Fibroblast of skin of left biceps (primary cell): ENCODE results near the gene ARRDC3.

Experiments used
- DNase-seq, 2 experiments: peaks; one replicate each; pipeline ENCODE4 v3.0.0-alpha.2; 2013; ENCODE audit warnings: low read depth in 2 of 2

ARRDC3 gene

DNA sequence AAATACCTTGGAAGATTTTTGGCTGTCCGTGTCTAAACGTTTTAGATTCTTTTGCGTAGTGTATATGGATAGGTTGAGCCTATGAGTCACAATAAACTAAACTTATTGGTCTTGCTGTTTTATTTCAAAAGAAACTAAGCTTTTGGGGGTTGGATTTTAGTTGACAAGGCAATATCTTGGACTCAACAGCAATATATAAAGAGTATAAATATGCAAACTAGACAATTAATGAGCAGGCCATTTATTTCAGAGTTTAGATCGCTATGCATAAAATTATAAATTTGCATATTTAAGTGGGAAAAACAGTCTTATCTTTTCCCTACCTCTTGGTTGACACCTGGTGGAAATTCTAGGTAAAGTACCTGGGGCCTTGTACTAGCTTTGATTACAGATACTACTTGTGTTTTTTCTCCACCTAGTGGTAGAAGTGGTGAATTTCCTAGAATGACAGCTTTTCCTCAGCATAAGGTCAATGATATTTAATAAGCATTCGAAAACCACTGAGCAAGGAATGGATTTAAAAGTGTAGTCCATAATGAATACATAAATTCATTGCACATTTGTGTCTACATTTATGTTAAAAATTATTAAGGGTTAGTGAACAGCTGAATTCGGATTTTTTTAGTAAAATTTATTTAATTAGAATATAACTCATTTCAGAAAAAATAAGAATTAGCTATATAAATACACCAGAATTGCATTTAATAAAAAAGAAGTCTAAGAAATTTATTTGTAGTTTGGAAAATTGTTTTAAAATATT, 1.7 kb upstream of the ARRDC3 start:
- DNase-seq: peak; percentile 73 to 78

DNA sequence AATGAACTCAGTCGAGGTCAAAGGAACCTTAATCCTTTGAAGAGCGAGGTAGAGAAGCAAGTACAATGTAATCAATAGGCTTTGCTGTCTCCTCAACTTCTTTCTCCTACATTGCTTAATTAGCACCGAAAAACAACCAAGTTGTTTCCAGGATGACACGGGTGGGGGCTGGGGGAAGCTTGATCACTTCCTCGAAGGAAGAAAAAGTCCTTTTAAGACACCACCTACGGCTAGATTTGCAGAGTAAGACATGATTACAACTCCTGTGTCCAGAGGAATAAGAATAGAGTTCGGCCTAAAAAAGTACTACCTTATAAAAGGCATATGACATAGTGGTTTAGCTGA, 811 bp upstream of the ARRDC3 start:
- no peak for DNase-seq

DNA sequence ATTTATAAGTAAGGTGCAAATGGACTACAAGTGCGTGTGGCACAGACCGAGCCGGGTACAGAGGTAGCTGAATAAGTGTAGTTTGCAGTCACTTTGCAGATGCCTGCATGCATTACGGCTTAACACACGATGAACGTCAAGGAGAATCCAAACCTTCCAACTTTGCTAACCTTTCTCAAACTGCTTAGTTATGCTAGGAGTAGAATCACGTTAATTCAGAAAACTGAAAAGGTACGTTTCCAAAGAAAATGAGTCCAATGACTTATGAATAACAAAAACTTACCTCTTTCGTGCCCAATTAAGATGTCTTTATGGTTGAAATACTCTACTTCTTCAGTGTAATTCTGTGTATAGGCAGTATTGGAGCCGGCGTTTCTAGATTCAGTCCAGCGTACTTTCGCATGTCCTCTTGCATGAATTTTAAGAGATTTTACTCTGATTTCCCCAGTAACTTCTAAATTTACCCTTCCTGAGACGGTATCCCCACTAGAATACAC, 539 bp downstream of the ARRDC3 start:
- DNase-seq: no peak

DNA sequence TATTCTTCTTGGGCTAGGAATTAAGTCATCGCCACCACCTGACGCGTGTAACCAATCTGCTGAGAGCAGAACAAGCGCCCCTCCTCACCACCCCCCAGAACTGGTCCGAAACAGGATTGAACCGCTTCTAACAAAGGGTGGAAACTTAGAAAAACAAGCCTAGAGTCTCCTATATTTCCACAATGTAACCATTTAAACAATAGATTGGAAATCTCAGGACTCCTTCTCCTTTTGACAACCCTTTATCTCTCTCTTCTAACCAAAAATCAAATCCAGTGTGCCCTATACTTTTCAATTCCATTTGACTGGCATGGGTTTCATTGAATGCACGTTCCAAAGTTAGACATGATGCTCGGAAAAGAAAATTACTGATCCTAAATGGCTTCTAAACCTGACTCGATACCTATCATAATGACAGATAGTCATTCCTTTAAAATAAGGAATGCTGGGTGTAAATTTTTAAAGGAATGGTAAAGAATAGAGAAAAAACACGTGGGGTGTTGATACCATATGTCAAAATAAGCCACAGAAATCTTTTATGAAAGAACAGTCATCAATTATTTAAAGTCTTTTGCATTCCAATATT, 1.2 kb downstream of the ARRDC3 start:
- DNase-seq: peak in 1 of 2 experiments; percentile 48

DNA sequence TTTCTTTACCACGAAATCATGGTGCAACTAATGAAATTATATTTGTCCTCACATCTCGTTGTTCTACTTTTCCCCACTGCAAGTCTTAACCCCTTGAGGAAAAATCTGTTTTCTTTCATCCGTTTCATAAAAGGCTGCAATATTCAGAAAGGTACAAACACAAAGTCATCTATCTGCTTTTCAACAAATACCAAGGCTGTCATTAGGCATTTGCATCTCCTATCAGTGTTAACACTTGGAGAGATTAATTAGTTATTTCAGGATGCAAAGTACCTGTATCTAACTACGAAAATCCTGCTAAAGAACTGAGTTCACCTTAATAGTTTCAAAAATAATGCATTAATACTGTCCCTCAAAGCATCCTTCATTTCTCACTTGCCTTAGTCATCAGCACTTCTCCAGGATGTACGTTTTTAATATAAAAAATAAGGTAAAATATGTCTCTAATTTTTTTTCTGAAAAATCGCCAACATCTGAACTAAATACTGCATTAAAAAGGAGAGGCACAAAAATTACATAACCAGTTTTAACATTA, 1.8 kb downstream of the ARRDC3 start:
- DNase-seq: no peak

DNA sequence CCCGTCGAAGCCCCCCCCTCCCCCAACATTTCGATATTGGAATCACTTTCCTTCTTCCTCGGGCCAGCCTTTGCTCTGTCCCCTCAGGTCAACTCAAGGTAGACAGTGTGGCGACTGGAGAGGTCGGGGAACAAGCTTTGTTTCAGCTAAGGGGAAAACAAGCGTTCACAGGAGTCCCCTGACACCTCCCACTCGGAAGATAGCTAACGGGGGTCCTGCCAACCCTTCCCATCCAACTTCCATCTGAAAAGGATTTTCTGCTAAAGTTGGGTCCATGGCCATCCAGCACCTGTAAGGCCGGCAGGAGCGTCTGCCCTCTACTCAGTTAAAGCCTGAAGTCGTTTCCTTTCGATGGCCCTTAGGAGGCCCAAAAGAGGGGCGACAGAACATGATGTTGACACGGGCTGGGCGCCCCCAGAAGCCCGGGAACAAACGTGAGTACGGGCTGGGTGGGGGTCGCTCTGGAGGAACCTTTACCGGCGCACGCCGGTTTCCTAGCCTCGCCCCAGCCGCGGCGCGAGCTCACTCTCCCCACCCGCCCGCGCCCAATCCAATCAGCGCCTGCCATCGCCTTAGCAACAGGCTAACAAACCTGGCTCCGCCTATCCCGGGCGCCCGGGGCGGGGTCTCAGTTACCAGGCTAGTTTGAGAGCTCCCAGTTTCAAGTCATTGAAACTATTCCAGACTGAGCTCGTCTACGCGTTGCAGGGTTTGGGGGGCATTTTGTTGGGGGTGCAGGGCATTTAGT, 2.5 kb downstream of the ARRDC3 start:
- peak; percentile 84 to 85 for DNase-seq

DNA sequence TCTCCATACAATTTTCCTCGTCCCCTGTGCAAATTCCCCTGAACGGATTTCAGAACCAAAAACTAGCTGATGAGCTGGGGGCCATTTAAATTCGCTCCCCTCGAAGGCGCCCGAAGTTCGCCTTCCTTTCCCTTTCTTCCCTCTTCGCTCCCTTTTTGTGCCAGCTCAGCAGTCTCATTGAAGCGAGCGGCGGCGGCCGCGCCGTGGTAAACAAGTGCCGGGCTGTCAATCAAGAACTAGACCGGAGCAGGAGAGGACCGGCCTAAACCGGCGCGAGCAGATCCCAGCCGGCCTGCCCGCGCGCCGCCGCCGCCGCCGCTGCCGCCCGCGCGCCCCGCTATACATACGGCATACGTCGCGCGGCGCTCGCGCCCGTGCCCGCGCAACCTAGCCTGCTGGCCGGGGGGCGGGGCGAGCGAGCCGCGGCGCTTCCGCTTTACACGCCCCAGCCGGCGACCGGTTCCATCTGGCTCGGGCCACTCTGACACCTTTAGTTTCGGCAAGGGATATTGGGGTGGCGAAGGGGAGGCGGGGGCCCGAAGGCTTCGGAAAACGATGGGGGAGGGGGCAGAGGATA, 3.1 kb downstream of the ARRDC3 start:
- peak; percentile 82 to 84 for DNase-seq

DNA sequence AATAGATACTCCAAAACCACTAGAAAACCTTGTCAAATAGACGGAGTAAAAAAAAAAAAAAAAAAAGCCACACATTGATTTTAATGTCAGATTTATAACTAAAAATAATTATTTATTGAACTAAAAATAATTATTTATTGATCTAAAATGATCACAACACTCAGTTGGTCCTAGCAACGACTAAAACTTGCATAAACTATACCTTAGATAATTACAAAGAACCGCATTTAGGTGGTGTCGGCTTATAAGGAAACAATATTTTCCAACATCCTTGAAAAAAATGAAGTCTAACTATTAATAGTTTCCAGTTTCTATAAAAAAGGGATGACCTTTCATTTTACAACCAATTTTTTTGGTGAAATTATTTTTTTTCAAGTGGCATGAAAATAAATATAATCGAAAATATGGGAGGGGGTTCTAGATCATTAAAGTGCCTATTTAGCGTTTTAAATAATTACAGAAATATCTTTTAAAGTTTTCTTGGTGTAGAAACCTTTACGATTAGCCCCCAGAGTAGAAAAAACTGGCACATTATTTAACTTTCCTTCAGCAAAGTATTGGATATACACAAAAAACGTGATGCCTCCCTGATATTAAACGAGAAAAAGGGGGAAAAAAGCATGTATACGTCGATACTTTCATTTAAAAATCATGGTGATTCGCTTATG, 3.7 kb downstream of the ARRDC3 start:
- no peak for DNase-seq

DNA sequence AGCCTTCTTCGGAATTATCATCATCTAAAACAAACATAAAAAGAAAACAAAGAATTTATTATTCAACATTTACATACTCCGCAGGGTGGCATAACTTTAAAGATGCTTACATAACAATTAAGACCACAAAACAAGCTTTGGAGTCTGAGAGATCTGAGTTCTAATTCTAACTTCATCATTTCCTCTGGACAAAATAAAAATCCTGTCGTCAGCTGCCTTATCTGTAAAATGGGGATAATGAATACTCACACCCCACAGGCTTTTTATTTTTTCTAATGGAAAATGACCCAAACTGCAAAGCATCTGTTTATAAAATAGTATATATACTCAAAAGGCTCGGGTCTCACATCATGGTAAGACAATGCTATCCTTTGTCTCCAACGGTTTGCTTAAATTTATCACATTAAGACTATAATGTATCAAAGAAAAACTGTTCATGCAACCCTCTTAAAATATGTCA, 4.3 kb downstream of the ARRDC3 start:
- no peak for DNase-seq

DNA sequence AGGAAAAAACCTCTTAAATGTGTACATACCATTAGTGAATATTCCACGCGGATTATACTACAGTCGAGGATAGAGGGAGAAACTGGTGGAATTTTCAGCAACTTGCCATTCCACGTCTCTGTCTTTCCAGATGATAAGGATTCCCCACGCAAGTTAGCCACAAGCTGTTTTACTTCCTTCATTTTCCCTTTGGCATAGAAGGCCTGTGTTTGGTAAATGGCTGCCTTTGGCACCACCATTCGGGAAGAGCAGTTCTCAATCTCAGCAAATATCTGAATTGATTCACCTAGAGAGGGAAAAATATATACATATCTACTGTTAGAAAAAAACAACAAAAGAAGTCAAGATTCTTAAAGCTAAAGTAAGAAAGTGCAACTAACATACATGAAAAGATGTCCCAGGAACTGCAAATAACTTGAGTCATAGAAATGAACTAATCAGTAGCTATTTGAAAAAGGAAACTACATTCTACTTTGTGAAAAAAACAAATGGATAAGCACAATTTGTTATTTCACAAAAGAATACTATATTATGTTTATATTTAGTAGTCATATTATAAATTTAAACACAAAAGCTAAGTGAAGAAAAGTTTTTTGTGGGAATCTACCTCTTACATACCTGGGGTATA, 8.1 kb downstream of the ARRDC3 start:
- DNase-seq: no peak

DNA sequence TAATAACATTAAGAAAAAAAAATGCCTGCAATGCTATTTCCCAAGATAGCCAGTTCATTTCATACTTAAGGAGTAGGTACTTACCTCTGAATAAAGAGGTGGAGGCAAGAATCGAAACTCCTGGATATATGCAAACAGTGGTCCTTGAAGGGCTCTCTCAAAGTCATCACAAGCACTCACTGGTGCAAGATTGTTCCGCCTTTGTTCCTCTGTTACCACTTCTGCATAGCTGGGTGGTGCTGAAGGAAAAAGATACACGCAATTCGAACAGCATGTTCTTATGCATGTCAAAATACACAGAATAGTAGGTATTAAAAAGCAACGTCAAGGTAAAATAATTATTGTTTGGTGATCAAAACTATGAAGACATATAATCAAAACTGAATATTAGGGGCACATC, 9.5 kb downstream of the ARRDC3 start:
- DNase-seq: no peak

DNA sequence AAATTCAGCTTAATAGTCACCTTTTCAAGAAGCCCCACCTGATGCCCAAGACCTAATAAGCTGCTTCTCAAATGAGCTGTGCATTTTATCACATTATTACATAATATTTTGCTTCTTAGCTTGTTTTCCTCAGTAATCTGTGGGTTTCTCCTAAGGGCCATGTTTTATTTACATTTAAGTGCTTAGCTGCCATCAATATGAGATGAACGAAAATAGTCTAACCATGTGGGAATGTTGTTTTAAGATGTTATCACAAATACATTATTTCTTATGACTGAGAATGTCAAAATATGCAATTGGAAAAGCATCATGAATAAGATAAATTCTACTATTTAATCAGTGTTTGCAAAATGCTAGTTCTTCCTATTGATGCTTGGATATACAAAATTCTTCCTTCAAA, 10.1 kb downstream of the ARRDC3 start:
- DNase-seq: no peak

DNA sequence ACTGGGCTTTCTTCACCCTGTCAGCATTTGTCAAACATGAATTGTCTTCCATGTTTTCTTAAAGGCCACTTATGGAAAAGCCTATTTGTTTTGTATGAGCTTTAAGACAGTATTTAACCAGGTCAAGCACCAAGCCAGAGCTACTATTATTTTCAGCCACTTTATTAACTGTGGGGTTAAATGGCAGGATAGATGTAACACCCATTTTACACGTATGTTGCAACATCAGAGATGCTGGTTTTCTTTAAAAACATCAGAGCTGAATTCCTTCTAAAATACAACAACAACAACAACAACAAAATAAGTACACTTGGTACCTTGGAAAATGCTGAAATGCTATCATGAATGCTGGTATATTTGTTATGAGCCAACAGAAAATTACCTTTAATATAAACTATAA, 13.6 kb downstream of the ARRDC3 start:
- DNase-seq: no peak

DNA sequence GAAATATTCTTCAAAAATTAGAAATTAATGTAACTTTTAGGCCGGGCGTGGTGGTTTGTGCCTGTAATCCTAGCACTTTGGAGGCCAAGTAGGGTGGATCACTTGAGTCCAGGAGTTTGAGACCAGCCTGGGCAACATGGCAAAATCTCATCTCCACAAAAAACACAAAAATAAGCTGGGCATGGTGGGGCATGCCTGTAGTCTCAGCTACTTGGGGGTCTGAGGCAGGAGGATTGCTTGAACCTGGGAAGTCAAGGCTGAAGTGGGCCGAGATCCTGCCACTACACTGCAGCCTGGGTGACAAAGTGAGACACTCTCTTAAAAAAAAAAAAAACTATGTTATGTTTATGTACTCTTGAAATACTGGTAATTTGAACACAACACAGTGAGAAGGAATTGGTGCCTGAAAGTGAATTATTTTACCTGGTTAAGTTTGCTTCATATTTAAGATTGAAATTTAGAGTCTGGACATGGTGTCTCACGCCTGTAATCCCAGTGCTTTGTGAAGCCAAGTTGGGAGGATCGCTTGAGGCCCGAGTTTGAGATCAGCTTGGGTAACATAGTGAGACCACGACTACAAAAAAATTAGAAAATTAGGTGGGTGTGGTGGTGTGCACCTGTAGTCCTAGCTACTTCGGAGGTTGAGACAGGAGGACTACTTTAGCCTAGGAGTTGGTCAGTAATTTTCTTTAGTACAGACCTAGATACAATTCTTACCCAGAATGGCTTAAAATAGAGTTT, 15.0 kb downstream of the ARRDC3 start:
- DNase-seq: no peak

DNA sequence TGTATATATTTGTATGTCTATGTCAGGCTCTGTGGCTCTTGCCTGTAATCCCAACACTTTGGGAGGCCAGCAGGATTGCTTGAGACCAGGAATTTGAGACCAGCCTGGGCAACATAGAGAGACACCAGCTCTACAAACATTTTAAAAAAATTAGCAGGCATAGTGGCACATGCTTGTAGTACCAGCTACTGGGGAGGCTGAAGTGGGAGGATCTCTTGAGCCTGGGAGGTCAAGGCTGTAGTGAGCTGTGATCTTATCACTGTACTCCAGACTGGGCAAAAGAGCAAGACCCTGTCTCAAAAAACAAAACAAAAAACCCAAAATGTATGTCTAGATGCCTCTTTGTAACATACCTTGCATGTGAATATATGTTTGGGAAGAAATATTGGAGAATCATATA, 15.8 kb downstream of the ARRDC3 start:
- no peak for DNase-seq

DNA sequence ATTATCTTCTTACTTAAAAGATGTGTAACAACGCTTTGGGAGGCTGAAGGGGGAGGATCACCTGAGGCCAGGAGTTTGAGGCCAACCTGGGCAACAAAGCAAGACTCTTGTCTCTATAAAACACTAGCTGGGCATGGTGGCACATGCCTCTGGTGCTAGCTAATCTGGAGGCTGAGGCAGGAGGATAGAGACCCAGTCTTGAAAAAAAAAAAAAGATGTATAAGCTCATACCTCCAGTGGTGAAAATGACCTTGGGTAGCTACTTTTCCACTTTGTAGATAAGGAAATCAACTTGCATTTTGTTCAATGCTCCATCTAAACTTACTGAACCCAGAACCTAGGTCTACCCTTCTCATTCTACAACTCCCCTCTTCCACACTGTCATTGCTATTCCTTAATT, 16.6 kb downstream of the ARRDC3 start:
- DNase-seq: no peak

DNA sequence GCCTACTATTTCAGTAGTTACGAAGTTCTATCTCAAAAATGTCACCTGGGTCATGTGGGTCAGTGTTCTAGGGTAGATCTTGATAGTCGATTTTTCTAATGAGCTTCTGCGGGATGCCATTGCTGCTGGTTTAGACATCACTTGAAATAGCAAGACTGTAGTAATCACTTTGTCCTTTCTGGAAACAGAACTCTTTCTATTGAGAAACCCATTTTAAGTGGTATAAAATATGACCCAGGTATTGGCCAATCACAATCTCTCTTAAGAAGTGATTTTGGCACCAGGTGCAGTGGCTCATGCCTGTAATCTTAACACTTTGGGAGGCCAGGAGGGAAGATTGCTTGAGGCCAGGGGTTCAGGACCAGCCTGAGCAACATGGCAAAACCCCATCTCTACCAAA, 17.6 kb downstream of the ARRDC3 start:
- no peak for DNase-seq

DNA sequence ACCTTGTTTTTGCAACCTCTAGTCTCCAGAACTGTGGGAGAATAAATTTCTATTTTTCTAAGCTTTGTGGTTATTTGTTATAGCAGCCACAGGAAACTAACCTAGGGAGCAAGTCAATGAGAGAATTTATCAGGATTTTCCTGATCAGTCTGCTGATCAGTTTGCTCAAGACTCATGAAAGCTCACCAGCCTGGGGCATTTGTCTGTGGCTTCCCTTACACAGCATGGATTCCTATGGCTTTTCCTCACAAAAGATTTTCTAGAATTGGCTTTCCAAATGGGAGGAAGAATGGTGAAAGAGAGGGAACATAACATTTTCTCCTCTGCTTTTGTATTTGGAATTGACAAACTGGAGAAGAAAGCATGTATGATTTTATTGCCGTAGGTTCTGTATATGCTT, 20.2 kb downstream of the ARRDC3 start:
- DNase-seq: no peak

DNA sequence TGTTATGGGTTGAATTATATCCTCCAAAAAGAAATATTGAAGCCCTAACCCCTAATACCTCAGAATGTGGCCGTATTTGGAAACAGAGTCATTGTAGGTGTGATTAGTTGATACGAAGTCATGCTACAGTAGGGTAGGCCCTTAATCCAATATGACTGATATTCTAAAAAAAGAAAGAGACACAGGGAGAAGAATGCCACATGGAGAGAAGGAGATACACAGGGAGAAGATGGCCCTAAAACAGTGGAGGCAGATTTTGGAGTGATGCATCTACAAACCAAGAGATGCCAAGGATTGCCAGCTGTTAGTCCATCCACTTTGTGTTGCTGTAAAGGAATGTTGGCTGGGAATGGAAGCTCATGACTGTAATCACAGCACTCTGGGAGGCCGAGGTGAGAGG, 21.3 kb downstream of the ARRDC3 start:
- no peak for DNase-seq

DNA sequence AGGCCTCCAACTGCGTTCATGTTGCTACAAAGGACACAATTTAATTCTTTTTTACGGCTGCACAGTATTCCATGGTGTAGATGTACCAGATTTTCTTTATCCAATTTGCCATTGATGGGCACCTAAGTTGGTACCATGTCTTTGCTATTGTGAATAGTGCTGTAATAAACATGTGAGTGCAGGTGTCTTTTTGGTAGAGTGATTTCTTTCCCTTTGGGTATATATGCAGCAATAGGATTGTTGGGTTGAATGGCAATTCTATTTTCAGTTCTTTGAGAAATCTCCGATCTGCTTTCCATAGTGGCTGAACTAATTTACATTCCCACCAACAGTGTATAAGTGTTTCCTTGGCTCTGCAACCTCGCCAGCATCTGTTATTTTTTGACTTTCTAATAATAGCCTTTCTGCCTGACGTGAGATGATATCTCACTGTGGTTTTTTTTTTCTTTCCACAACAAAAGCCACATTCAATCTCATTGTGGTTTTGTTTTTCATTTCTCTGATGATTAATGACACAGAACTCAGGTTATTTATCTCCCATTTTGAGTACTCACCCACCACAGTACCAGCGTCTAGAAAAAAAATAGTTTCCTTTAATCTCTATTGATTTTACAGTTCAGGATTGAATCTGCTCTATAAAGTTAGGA, 21.9 kb downstream of the ARRDC3 start:
- DNase-seq: no peak
